Muscle of arm (tissue), 12 donors: ENCODE data around the gene DUSP14. TPM values are rescaled to one million over a fixed set of nuclear protein-coding genes. Genes with fewer than 3 reads are reported as not detected.
"Not testable (repeated sequence)": the region's sequence is repeated elsewhere in the genome, so short reads cannot be mapped to it uniquely, and the experiment has no call there.

Source experiments
- DNase-seq: peaks from one replicate; pipeline ENCODE4 v3.0.0-alpha.2; 2013
- polyA plus RNA-seq, 12 donors: library from polyadenylated mRNA; unstranded; fragments of 120-200 nt; gene quantifications; one replicate each; pipeline ENCODE4 v1.2.1, GENCODE V29; 2013; ENCODE audit not compliant: insufficient read length in 12 of 12

Gene DUSP14
- polyA plus RNA-seq, 12 donors = 6.1 to 15.1 (median 10.5) TPM; not detected in 1

DNA sequence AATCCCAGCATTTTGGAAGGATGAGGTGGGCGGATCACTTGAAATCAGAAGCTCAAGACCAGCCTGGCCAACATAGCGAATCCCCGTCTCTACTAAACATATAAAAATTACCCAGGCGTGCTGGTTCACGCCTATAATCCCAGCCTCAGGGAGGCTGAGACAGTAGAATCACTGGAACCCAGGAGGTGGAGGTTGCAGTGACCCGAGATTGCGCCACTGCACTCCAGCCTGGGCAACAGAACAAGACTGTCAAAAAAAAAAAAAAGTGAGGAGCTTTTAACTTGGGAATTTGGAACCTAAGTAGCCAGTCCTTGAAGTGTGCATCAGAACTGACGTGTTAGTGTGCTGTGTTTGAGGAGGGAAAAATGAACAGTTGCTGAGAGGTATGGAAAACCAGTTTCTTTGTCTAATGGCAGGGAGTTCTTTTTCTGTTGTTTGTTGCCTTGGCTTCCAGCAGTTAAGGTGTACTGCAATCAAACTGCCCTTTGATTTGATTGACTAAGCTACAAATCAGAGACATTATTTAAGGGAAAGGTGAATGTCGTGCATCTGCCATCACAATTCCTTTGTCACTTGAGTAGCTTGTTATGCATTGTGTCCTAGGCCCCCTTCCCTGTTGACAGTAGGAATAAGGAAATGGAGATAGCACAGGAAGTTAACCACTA, 8.6 kb upstream of the DUSP14 start:
- no peak for DNase-seq

DNA sequence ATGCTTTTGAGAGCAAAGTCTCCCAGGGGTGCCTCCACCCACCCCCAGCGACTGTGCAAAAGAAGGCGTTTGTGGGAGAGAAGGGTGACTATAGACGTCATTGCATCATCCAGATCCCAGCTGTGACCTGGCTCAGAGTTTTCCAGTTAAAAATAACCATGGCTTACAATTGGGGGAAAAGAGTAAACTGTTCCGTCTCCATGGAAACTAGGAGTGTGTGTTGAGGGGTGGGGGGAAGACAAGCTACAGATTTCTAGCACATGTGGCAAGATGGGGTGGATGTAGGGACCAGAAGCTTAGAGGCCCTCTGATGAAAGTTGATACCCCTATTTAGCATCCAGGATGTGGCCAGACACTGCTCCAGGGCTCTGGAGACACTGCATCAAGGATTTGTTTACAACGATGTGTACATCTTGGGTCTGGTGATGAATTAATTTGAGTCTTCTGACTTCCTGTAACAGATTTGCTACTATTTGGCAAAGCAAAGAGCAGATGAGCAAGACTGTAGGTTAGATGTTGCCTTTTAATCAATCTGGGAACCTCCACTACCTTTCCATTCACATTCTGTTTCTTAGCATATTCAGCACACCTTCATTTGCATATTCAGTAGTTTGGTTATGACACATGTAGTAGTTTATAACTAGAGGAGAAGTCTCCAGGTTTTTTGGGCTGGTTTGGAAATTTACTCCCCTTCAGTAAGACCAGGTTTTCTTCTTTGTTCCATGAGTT, 6.2 kb upstream of the DUSP14 start:
- DNase-seq = peak; percentile 66

DNA sequence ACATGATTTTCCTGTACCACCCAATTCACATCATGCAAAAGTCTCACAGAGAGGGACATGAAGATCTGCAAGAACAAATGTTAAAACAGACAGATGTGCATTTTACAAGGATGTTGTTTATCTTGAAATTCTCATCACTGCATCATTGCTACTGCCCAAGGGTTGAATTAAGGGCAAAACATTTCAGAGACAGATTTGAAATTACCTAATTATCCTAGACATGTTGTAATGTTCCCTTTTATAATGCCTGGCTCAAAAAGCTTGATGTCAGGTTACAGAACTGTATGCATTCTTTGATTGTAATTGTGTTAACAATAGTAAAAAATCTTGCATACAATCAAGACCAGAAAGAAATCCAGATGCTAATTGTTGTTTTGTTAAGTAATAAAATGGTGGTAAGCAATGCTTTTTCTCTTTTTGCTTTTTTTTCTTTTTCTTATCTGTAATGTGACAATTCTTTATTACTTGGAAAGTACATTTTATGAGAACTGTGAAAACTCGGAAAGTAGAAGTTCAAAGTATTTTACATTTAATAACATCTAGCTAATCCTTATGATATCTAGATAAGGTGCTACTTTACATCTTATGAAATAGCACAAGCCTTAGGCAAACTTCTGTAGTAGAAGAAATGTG, 3.6 kb upstream of the DUSP14 start:
- no peak for DNase-seq

DNA sequence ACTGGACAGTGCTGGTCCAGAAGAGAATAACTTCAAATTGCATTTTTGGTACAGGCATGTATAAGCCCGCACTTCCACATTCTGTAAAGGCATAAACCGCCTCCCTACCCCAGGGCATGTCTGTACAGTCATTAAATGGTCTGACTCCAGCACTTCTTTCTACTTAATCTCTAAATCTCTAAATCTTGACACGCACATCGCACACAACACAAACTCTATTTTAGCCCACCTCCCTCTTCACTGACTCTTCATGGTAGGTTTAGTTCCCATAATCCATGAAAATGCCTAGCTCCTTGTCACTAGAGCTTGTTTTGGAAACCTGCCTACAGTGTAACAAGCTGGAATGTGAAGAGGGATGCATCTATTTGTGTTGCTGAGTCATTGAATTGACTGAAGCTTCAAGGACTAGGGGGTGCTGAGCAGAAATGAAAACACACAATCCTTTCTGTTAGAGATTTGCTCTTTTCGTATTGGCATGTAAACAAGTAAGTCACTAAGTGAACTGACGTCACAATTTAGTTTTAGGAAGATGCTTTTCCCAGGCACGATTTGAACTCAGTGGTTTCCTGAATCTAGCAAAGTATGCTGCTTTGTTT, 1.6 kb upstream of the DUSP14 start:
- DNase-seq = peak; percentile 64

- no peak for DNase-seq
Measured at GRCh38 chr17:37488607-37489196, 989 bp upstream of the DUSP14 start.

DNA sequence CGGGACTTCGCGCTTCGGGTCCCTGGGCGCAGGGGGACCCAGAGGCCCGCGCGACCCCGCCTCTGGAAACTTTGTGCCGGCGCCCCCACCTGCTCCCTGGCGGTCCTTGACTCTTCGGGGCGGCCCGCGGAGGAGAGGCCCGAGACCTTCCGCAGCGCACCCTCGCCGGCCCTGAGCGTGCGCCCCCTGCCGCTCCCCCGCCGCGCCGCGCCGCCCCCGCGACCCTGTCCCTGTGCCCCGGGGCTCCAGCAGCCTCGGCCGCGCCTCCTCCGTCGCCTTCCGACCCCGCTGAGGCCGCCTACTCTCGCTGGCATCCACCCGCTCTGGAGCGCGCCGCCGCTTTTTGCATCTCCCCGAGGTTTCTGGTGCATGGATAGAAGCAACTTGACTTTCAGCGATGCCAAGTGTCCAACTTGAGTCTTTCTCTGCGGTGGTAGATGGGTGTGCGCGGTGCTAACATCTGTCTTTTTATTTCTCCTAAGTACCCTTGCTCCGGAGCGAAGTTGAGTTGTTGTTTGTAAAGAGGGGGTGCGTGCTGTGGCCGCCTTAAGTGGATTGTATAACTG, 414 bp downstream of the DUSP14 start:
- no peak for DNase-seq

GRCh38 chr17:37490638-37491614, 1.2 kb downstream of the DUSP14 start:
- no peak for DNase-seq

- no peak for DNase-seq
Measured at GRCh38 chr17:37492167-37492566, 2.5 kb downstream of the DUSP14 start.

GRCh38 chr17:37493249-37494027, 3.7 kb downstream of the DUSP14 start:
- no peak for DNase-seq

DNA sequence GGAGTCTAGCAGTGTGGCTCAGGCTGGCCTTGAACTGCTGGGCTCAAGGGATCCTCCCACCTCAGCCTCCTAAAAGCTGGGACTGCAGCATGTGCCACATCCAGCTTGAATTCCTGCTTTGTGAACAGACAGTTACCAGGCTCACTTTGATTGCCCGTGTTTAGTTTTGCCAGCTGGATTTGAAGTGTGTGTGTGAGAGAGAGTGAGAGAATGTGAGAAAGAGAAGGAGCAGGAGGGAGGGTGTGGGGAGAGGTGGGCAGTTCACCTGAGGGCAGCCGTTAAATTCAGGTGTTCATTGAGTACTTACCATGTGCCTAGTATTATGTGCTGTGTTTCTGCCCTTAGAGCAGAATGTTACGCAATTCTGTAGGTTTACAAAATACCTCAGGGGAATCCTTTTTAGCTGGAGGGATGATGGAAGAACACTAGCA, 4.7 kb downstream of the DUSP14 start:
- no peak for DNase-seq

- DNase-seq = no peak
Measured at GRCh38 chr17:37494971-37495370, 5.3 kb downstream of the DUSP14 start.

DNA sequence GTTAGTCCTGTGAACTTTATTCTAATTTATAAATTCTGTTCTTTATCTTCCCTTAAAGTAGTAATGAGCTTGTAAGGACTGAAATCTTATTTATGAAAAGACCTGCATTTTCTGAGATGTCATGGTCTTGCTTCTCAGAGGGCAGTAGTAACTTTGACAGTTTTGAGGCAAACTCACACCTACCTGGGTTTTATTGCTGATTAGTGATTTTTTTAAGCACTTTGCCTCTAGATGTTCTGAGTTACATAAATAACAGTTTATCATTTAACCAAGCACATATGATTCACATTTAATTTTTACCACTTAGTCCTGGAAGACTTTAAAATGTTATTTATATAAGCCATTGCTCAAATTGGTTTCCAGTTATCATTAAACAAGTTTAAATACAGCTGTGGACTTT, 10.7 kb downstream of the DUSP14 start:
- no peak for DNase-seq

DNA sequence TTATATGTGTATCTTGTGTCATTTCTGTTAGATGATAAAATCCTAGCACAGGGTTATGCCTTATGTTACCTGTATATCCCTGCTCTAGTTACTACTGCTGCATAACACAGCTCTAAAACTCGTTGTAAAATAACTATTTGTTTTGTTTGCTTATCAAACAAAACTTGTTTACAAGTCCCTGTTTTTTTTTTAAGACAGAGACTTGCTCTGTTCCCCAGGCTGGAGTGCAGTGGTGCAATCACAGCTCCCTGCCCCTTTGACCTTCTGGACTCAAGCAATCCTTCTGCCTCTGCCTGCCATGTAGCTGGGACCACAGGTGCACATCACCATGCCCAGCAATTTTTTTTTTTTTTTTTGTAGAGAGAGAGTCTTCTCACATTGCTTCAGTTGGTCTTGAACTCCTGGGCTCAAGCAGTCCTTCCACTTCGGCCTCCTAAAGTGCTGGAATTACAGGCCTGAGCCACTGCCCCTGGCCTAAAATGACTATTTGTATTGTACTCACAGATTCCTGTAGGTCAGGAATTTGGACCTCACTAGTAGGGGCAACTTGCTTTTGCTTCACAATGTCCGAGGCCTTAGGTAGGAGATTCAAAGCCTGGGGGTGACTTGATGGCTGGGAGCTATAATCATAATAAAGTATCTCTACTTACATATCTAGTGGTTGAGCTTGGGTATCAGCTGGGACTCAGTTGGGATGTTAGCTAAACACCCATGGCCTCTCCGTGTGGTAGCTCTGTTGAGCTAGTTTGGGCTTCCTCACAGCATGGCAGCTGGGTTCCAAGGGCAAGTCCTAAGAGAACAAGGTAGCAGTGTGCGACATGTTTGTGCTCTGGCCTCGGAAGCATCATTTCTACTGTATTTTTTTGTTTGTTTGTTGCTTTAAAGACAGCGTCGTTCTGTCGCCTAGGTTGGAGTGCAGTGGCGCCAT, 12.6 kb downstream of the DUSP14 start:
- DNase-seq = no peak

- DNase-seq = no peak
Measured at GRCh38 chr17:37503148-37503547, 13.5 kb downstream of the DUSP14 start.

GRCh38 chr17:37505333-37505732, 15.6 kb downstream of the DUSP14 start:
- no peak for DNase-seq

- DNase-seq = no peak
Measured at GRCh38 chr17:37506678-37507077, 17.0 kb downstream of the DUSP14 start.

- no peak for DNase-seq
Measured at GRCh38 chr17:37507111-37507510, 17.4 kb downstream of the DUSP14 start.

DNA sequence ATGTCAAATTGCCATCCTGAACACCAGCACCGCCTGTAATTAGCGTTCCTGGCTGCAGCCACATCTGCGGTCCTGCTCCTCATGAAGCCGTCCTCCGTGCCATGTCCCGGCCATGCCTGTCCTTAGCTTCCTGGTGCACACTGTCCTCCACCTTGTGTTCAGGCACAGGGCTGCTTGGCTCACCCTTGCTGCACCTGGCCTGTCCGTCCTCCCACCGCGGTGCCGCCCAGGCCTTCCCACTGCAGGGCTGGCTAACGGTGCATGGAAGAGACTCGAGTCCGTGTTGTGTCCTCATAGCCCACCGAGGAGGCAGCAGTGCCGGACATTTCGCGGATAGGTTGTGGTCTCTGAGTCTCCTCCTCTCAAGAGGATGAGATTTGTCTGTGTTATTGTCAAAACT, 20.4 kb downstream of the DUSP14 start:
- no peak for DNase-seq

GRCh38 chr17:37511642-37512041, 22.0 kb downstream of the DUSP14 start:
- not testable (repeated sequence) for DNase-seq
